ENCODE data around the gene SCAMP5.

Gene SCAMP5

GRCh38 chr15:75044258-75044878 is 49.0 kb downstream of the SCAMP5 start:
- in situ Hi-C loops (cut with MboI; ENCODE audit: low sequenced_read_pairs), result no loop called here

GRCh38 chr15:75045332-75046015 is 50.1 kb downstream of the SCAMP5 start:
- in situ Hi-C loops (cut with MboI; ENCODE audit: low sequenced_read_pairs), result no loop called here

GRCh38 chr15:75048394-75048793 is 53.0 kb downstream of the SCAMP5 start:
- in situ Hi-C loops (cut with MboI; ENCODE audit: low sequenced_read_pairs), result no loop called here

- in situ Hi-C loops (cut with MboI; ENCODE audit: low sequenced_read_pairs), result no loop called here
Observed at GRCh38 chr15:75049392-75049791, 54.0 kb downstream of the SCAMP5 start.

GRCh38 chr15:75050283-75050682 is 54.9 kb downstream of the SCAMP5 start:
- in situ Hi-C loops (cut with MboI; ENCODE audit: low sequenced_read_pairs), result no loop called here

GRCh38 chr15:75051191-75051608 is 55.8 kb downstream of the SCAMP5 start:
- in situ Hi-C loops (cut with MboI; ENCODE audit: low sequenced_read_pairs), result no loop called here

GRCh38 chr15:75051711-75052110 is 56.3 kb downstream of the SCAMP5 start:
- in situ Hi-C loops (cut with MboI; ENCODE audit: low sequenced_read_pairs), result no loop called here

- in situ Hi-C loops (cut with MboI; ENCODE audit: low sequenced_read_pairs), result no loop called here
Observed at GRCh38 chr15:75052972-75053747, 57.8 kb downstream of the SCAMP5 start.

GRCh38 chr15:75053748-75054125 is 58.4 kb downstream of the SCAMP5 start:
- in situ Hi-C loops (cut with MboI; ENCODE audit: low sequenced_read_pairs), result no loop called here

GRCh38 chr15:75054172-75054897 is 59.0 kb downstream of the SCAMP5 start:
- in situ Hi-C loops (cut with MboI; ENCODE audit: low sequenced_read_pairs), result no loop called here

- in situ Hi-C loops (cut with MboI; ENCODE audit: low sequenced_read_pairs), result no loop called here
Observed at GRCh38 chr15:75056036-75056435, 60.7 kb downstream of the SCAMP5 start.

- in situ Hi-C loops (cut with MboI; ENCODE audit: low sequenced_read_pairs), result no loop called here
Observed at GRCh38 chr15:75058127-75058905, 63.0 kb downstream of the SCAMP5 start.

GRCh38 chr15:75059607-75060006 is 64.2 kb downstream of the SCAMP5 start:
- in situ Hi-C loops (cut with MboI; ENCODE audit: low sequenced_read_pairs), result no loop called here

GRCh38 chr15:75061272-75061671 is 65.9 kb downstream of the SCAMP5 start:
- in situ Hi-C loops (cut with MboI; ENCODE audit: low sequenced_read_pairs), result no loop called here

GRCh38 chr15:75062706-75063105 is 67.3 kb downstream of the SCAMP5 start:
- in situ Hi-C loops (cut with MboI; ENCODE audit: low sequenced_read_pairs), result no loop called here

GRCh38 chr15:75063338-75063737 is 68.0 kb downstream of the SCAMP5 start:
- in situ Hi-C loops (cut with MboI; ENCODE audit: low sequenced_read_pairs), result no loop called here

- in situ Hi-C loops (cut with MboI; ENCODE audit: low sequenced_read_pairs), result no loop called here
Observed at GRCh38 chr15:75063889-75064288, 68.5 kb downstream of the SCAMP5 start.

- in situ Hi-C loops (cut with MboI; ENCODE audit: low sequenced_read_pairs), result no loop called here
Observed at GRCh38 chr15:75064846-75065245, 69.5 kb downstream of the SCAMP5 start.

GRCh38 chr15:75065467-75065850 is 70.1 kb downstream of the SCAMP5 start:
- in situ Hi-C loops (cut with MboI; ENCODE audit: low sequenced_read_pairs), result no loop called here

- in situ Hi-C loops (cut with MboI; ENCODE audit: low sequenced_read_pairs), result no loop called here
Observed at GRCh38 chr15:75065851-75066509, 70.6 kb downstream of the SCAMP5 start.

All from hTERT RPE-1 (cell line).